AG04450 (cell line): ENCODE data around the gene AFF3. TPM values are rescaled to one million over a fixed set of nuclear protein-coding genes. Genes with fewer than 3 reads are reported as not detected.

ENCODE experiments used
- CTCF ChIA-PET: fragments of 300-600, 350-600 bp; formaldehyde crosslinking; extraction: SDS; loops from one replicate; lab custom pipeline; 2022; ENCODE audit warnings: antibody characterized with exemption, inconsistent platforms; lab: Charles Lee
- POLR2A ChIA-PET: fragments of 350-600 bp; formaldehyde crosslinking; extraction: SDS; loops from one replicate; lab custom pipeline; 2021; ENCODE audit warnings: antibody characterized with exemption, inconsistent platforms; lab: Yijun Ruan, JAX
- DNase-seq: peaks from one replicate; pipeline ENCODE4 v3.0.0-alpha.2; 2011; ENCODE audit warnings: low read depth, low spot score
- H3K27ac ChIP-seq: one replicate; pipeline ENCODE4 v1.5.1; 2012; ENCODE audit warnings: low read depth, low read length, control low read depth
- H3K27me3 ChIP-seq: one replicate; pipeline ENCODE4 v1.6.0; 2012; ENCODE audit warnings: low read length; ENCODE audit not compliant: control insufficient read depth, insufficient read depth
- H3K4me3 ChIP-seq: 2 replicates; pipeline ENCODE4 v1.5.1; 2011; ENCODE audit warnings: mild to moderate bottlenecking, low read depth, low read length, control low read depth
- H3K9me3 ChIP-seq: 2 replicates; pipeline ENCODE4 v1.5.1; 2012; ENCODE audit warnings: low read length; ENCODE audit not compliant: control insufficient read depth, insufficient read depth
- polyA plus RNA-seq: library from polyadenylated mRNA; depleted of rRNA; stranded (reverse); fragments of >200 nt; gene quantifications from 2 replicates; pipeline ENCODE4 v1.2.3, GENCODE V29; 2011
- TF ChIP-seq, protein P1 (sequence below): IDR thresholded peaks from 2 replicates; pipeline ENCODE4 v1.5.1; 2011; ENCODE audit warnings: low read depth, low read length, control low read depth, inconsistent platforms

The AFF3 gene
- polyA plus RNA-seq, 1 experiment = 17.9 TPM

DNA sequence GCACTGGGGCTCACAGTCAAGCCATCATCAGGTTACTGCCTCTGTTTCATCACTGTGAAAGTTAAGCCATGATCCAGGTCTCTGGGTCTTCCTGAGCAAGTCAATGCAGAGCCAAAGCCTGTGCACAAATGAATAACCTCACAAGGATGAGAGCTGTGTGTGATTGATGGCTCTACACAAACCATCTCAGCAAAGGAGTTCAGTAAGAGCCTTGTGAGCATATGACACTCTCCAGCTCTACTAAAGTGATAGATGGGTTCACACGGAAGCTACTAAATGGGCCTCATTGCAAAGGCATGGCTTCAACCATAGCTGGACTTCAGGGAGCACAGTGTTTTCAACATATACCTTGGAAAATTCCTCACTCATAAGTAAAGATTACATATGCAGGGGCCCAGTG lies 101.5 kb downstream of the AFF3 start:
- Histone ChIP-seq H3K27ac (no peak overlapping the region), H3K4me3 (no peak overlapping the region), H3K9me3 (no peaks in the 10 kb centered on the region), H3K27me3 (no peaks in the 10 kb centered on the region)
- ChIA-PET POLR2A (no interaction called here), CTCF (no interaction called here)
- TF ChIP-seq, protein P1, sequence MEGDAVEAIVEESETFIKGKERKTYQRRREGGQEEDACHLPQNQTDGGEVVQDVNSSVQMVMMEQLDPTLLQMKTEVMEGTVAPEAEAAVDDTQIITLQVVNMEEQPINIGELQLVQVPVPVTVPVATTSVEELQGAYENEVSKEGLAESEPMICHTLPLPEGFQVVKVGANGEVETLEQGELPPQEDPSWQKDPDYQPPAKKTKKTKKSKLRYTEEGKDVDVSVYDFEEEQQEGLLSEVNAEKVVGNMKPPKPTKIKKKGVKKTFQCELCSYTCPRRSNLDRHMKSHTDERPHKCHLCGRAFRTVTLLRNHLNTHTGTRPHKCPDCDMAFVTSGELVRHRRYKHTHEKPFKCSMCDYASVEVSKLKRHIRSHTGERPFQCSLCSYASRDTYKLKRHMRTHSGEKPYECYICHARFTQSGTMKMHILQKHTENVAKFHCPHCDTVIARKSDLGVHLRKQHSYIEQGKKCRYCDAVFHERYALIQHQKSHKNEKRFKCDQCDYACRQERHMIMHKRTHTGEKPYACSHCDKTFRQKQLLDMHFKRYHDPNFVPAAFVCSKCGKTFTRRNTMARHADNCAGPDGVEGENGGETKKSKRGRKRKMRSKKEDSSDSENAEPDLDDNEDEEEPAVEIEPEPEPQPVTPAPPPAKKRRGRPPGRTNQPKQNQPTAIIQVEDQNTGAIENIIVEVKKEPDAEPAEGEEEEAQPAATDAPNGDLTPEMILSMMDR = no peak
- DNase-seq = no peak

DNA sequence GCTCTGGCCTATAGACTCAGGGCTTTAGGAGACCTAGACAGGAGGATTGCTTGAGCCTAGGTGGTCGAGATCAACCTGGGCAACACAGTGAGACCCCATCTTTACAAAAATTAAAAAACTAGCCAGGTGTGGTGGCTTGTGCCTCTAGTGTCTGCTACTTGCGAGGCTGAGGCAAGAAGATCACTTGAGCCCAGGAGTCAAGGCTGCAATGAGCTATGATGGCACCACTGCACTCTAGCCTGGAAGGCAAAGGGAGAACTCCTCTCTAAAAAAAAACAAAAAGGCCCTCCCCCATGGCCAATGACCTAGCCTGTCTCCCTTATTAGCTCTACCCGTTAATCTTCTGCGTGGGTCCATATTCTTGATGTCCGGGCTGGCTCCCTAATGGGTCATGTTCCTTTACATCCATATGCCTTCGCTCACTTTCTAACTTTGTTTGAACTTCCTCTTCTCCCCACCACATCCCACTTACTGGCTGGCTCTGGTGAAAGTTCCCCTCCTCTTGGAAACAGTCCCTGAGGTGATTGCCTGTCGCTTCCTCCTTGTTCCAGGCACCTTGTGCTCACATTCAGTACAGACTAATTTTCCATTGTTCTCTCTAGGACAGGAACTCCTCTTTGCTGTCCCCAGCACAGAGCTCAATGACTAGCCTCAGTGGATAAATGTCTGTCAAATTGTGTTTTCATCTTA lies 103.0 kb downstream of the AFF3 start:
- Histone ChIP-seq H3K9me3 (no peaks in the 10 kb centered on the region), H3K4me3 (no peak overlapping the region), H3K27ac (no peak overlapping the region), H3K27me3 (no peaks in the 10 kb centered on the region)
- no peak for DNase-seq
- POLR2A ChIA-PET = no interaction called here
- TF ChIP-seq, protein P1 = no peak
- CTCF ChIA-PET = no interaction called here

GRCh38 chr2:100038011-100038410 lies 104.4 kb downstream of the AFF3 start:
- H3K9me3 ChIP-seq = no peaks in the 10 kb centered on the region
- no peaks in the 10 kb centered on the region for H3K27me3 ChIP-seq
- H3K4me3 ChIP-seq = no peak overlapping the region
- no peak overlapping the region for H3K27ac ChIP-seq
- no peak for DNase-seq
- TF ChIP-seq, protein P1 = no peak
- CTCF ChIA-PET = interaction anchor here (0.5 kb wide), 1 partner anchor 415 kb away, joined by 3 read pairs; no protein-coding TSS in a partner anchor
- POLR2A ChIA-PET = no interaction called here

GRCh38 chr2:100036793-100037192 lies 105.6 kb downstream of the AFF3 start:
- TF ChIP-seq, protein P1 = no peak
- CTCF ChIA-PET = no interaction called here

GRCh38 chr2:100036026-100036425 lies 106.4 kb downstream of the AFF3 start:
- no peaks in the 10 kb centered on the region for H3K9me3 ChIP-seq
- ChIA-PET POLR2A (no interaction called here), CTCF (no interaction called here)
- DNase-seq = no peak
- H3K4me3 ChIP-seq = no peak overlapping the region
- TF ChIP-seq, protein P1 = no peak
- no peak overlapping the region for H3K27ac ChIP-seq
- no peaks in the 10 kb centered on the region for H3K27me3 ChIP-seq

More at GRCh38 chr2:100036793-100037192, 105.6 kb downstream of the AFF3 start:
- no peak overlapping the region for H3K4me3 ChIP-seq
- H3K27ac ChIP-seq = no peak overlapping the region
- no peaks in the 10 kb centered on the region for H3K27me3 ChIP-seq
- no peaks in the 10 kb centered on the region for H3K9me3 ChIP-seq
- no peak for DNase-seq
- POLR2A ChIA-PET = no interaction called here
